AG08395 (cell line): Measurements from ENCODE around the gene C1GALT1C1L.
"Not testable (repeated sequence)": the region's sequence is repeated elsewhere in the genome, so short reads cannot be mapped to it uniquely, and the experiment has no call there.

Experiments
- DNase-seq: peaks from one replicate; pipeline ENCODE4 v3.0.0; 2012; ENCODE audit warnings: mixed read lengths, low spot score

C1GALT1C1L gene

GRCh38 chr2:43676322-43677050 is at the start of gene C1GALT1C1L:
Gene C1GALT1C1L (minus strand): TSS chr2:43676429. CDS start chr2:43676322, 107 bp downstream.
- peak; percentile 56 for DNase-seq

DNA sequence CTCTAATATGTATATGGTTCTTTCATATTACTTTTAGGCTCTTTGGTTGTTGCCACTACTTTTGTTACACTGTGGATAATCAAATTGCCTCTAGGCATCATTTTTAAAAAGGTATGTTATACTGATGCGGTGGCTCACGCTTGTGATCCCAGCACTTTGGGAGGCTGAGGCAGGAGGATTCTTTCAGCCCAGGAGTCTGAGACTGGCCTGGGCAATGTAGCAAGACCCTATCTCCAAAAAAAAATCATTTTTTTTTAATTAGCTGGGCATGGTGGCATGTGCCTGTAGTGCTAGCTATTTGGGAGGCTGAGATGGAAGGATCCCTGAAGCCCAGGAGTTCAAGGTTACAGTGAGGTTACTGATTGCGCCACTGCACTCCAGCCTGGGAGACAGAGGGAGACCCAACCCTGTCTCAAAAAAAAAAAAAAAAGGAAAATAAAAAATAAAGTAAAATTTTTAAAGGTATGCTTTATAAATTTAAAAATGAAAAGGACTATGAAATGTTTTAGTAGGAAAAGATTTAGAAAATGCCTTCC is 49.5 kb upstream of the C1GALT1C1L start:
- DNase-seq = no peak

DNA sequence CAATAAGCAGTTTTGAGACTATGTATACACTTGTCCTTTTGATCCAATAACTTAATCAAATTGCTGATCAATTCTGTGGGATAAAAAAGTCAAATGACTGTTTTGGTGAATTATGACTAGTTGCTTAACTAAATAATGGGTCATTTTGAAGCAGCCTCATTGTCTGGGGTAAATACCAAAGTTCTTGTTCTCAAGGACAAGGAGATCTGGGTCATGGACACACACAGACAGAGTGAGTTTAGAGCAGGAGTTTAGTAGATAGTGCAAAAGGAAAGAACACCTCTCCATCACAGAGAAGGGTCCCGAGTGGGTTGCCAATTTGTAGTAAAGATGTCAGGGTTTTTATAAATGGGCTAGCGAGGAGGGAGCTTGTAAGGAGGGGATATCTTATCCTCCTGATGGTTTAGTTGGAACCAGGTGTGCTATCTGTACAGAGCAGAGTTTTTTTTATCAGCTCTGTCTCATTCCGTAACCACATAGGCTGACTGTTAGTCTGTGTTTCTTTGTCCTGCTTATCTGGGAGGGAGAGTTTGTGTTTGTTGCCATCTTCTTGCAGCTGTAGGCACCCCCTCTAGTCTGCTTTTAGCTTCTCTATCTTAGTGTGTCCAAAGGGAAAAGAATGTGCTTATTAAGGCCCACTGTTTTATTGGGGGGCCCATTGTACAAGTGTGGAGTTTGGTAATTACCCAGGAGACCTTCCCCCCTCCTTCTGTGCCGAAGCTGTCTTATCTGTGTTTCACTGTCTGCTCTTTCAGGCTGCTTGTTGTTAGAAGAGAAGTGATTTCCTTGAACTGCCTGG is 48.7 kb upstream of the C1GALT1C1L start:
- no peak for DNase-seq

DNA sequence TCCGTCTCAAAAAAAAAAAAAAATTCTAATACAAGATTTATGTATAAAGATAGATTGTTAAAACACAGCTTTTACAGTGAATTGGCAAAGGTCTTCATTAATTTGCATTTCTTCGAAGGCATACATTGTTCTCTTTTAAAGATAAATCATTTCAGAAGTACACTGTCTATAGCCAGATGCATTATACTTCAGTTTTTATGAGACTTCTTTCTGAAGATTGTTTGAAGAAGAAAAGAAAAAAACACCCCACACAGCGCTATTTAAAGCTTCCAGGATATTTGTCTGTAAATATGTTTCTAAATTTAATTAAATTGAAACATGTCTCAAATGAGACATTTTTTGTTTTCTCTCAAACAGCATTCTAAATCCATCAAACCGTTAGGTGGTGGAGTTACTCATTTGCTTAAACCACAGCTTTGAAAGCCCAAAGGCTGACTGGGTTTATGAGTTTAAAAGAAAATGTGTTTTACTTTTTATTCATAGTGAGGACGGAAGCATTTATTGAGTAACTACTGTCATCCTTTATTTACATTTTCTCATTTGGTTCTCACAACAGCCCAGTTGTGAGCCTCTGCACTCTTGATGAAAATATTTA is 42.4 kb upstream of the C1GALT1C1L start:
- DNase-seq = no peak

- DNase-seq = no peak
Observed at GRCh38 chr2:43717322-43717721, 41.1 kb upstream of the C1GALT1C1L start.

GRCh38 chr2:43715300-43716098 is 39.3 kb upstream of the C1GALT1C1L start:
- DNase-seq = no peak

- DNase-seq = peak; percentile 18
Observed at GRCh38 chr2:43714164-43714563, 37.9 kb upstream of the C1GALT1C1L start.

DNA sequence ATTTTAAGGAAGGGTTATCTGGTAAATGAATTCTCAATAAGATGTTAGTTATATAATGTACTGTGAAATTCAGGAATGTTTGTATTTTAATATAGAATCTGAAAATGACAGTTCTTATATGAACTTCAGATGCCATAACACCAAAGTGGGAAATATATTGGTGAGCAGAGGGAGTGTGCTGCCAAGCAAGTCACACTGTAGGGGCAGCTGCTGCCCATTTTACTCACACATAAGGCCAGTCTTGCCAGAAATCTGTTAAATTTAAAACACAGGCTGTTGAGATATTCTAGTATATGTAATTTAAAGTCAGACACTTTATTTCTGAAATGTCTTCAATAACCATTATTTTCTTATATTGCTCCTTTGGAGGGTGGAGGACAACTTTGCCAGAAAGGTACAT is 34.6 kb upstream of the C1GALT1C1L start:
- DNase-seq = no peak

GRCh38 chr2:43708891-43709290 is 32.7 kb upstream of the C1GALT1C1L start:
- no peak for DNase-seq

- DNase-seq = no peak
Observed at GRCh38 chr2:43708178-43708577, 31.9 kb upstream of the C1GALT1C1L start.

GRCh38 chr2:43707255-43708015 is 31.2 kb upstream of the C1GALT1C1L start:
- DNase-seq = peak; percentile 87

GRCh38 chr2:43701111-43701510 is 24.9 kb upstream of the C1GALT1C1L start:
- no peak for DNase-seq

GRCh38 chr2:43699761-43700160 is 23.5 kb upstream of the C1GALT1C1L start:
- no peak for DNase-seq

- DNase-seq = not testable (repeated sequence)
Observed at GRCh38 chr2:43698140-43698539, 21.9 kb upstream of the C1GALT1C1L start.

DNA sequence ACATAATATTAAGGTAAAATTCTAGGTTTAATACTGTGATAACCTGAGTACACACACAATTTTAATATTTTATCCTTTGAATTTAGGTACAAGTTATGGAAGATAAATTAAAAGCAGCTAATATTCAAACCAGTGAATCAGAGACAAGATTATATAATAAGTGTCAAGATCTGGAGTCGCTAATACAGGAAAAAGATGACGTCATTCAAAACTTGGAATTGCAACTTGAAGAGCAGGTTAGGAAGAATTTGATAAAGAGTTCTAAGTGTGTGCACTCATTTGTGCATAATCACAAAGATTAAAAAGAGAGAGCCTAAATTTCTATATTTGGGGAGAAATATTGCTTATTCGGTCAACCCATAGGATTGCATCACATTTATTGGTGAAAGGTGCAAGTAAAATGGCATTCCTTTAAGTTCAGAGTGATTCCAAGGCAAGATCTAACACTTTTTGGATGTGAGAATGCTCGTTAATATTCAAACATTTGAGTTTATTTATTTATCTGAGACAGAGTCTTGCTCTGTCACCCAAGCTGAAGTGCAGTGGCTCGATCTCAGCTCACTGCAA is 16.3 kb upstream of the C1GALT1C1L start:
- DNase-seq = no peak

- DNase-seq = no peak
Observed at GRCh38 chr2:43689999-43690398, 13.8 kb upstream of the C1GALT1C1L start.

- DNase-seq = no peak
Observed at GRCh38 chr2:43685357-43685756, 9.1 kb upstream of the C1GALT1C1L start.

DNA sequence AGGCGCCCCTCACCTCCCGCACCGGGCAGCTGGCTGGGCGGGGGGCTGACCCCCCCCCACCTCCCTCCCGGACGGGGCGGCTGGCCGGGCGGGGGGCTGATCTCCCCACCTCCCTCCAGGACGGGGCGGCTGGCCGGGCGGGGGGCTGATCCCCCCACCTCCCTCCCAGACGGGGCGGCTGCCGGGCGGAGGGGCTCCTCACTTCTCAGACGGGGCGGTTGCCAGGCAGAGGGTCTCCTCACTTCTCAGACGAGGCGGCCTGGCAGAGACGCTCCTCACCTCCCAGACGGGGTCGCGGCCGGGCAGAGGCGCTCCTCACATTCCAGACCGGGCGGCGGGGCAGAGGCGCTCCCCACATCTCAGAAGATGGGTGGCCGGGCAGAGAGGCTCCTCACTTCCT is 1.6 kb upstream of the C1GALT1C1L start:
- DNase-seq = not testable (repeated sequence)

DNA sequence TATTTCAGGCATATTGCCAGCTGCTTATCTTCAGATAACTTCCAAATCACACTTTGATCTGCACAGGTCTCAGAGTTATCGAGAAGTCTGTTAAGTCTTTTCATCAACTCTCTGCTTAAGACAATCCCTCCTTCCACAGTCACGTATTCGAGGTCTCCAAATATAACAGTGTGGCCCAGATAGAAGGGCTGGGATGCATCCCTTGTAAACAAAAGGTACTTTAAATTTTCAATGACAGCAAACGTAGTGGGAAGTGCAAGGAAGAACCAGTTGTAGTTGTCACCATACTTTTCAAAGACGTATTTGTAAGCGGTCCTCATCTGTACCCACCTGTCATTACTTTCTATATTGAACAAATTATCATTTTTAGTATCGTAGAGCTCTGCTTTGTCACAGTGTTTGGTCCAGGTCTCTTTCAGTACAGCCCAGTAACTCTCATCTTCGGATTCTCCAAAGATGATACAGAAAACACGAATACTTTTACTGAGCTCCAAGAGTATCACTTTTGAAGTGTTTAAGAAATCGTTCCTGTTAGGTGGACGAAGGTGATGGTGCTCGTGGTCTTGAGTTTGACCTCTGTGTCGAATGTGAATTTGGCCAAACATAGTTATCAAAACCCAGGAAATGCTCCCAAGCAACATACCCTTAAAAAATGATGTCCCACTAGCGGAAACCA is 445 bp downstream of the C1GALT1C1L start:
- no peak for DNase-seq

DNA sequence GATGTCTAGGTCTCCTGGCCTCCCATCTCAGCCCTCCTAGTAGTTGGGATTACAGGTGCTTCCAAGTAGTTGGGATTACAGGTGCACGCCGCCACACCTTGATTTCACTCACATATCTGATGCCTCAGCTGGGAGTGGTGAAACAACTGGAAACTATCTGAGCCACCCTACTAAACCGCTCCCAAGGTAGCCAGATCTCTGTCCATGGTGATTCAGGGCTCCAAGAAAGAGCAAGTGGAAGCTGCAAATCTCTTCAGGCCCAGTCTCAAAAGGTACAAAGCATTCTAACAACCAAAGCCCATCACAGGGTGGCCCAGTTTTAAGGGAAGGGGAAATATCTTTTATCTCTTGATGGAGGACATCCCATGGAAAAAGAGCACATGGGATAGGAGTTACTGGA is 19.0 kb downstream of the C1GALT1C1L start:
- DNase-seq = no peak
